GM10266 (cell line): Measurements from ENCODE around the gene SOHLH1.

Source experiments
- DNase-seq: peaks from one replicate; pipeline ENCODE4 v3.0.0; 2012; ENCODE audit errors: extremely low spot score
- TF ChIP-seq, protein P1 (sequence below): IDR thresholded peaks from 2 replicates; pipeline ENCODE4 v1.5.1; 2012; ENCODE audit warnings: mild to moderate bottlenecking, low read depth; ENCODE audit not compliant: control insufficient read depth, insufficient read depth; ENCODE audit errors: missing control alignments

The SOHLH1 gene

GRCh38 chr9:135689011-135689410 is 10.3 kb downstream of the SOHLH1 start:
- TF ChIP-seq, protein P1, sequence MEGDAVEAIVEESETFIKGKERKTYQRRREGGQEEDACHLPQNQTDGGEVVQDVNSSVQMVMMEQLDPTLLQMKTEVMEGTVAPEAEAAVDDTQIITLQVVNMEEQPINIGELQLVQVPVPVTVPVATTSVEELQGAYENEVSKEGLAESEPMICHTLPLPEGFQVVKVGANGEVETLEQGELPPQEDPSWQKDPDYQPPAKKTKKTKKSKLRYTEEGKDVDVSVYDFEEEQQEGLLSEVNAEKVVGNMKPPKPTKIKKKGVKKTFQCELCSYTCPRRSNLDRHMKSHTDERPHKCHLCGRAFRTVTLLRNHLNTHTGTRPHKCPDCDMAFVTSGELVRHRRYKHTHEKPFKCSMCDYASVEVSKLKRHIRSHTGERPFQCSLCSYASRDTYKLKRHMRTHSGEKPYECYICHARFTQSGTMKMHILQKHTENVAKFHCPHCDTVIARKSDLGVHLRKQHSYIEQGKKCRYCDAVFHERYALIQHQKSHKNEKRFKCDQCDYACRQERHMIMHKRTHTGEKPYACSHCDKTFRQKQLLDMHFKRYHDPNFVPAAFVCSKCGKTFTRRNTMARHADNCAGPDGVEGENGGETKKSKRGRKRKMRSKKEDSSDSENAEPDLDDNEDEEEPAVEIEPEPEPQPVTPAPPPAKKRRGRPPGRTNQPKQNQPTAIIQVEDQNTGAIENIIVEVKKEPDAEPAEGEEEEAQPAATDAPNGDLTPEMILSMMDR, result no peak
- no peak for DNase-seq

- DNase-seq, result no peak
- TF ChIP-seq, protein P1, result no peak
Observed at GRCh38 chr9:135687216-135687615, 12.1 kb downstream of the SOHLH1 start.

- DNase-seq, result no peak
- TF ChIP-seq, protein P1, result no peak
Observed at GRCh38 chr9:135684691-135685090, 14.6 kb downstream of the SOHLH1 start.

- TF ChIP-seq, protein P1, result no peak
- no peak for DNase-seq
Observed at GRCh38 chr9:135683401-135684034, 15.8 kb downstream of the SOHLH1 start.

GRCh38 chr9:135681161-135681560 is 18.1 kb downstream of the SOHLH1 start:
- DNase-seq, result no peak
- TF ChIP-seq, protein P1, result no peak

DNA sequence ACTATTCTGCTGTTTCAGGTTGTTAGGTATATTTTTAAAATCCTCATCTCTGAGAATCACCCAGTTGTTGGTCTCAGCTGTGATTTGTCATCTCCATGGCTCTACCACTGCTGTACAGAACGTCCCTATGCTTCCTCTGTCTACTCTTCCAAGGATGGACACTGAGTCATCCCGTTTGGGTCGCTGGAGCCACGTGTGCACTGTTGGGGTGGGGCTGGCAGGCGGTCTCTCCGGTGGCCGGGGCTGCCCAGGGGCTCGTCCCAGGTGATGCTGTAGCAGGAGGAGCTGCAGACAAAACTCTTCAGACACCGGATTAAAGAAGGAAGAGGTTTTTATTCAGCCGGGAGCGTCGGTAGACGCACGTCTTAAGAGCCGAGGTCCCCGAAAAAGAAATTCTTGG is 19.2 kb downstream of the SOHLH1 start:
- DNase-seq, result no peak
- TF ChIP-seq, protein P1, result no peak

- TF ChIP-seq, protein P1, result no peak
- no peak for DNase-seq
Observed at GRCh38 chr9:135678236-135679017, 20.9 kb downstream of the SOHLH1 start.
